ENCODE data around the gene JMJD6.

The JMJD6 gene

DNA sequence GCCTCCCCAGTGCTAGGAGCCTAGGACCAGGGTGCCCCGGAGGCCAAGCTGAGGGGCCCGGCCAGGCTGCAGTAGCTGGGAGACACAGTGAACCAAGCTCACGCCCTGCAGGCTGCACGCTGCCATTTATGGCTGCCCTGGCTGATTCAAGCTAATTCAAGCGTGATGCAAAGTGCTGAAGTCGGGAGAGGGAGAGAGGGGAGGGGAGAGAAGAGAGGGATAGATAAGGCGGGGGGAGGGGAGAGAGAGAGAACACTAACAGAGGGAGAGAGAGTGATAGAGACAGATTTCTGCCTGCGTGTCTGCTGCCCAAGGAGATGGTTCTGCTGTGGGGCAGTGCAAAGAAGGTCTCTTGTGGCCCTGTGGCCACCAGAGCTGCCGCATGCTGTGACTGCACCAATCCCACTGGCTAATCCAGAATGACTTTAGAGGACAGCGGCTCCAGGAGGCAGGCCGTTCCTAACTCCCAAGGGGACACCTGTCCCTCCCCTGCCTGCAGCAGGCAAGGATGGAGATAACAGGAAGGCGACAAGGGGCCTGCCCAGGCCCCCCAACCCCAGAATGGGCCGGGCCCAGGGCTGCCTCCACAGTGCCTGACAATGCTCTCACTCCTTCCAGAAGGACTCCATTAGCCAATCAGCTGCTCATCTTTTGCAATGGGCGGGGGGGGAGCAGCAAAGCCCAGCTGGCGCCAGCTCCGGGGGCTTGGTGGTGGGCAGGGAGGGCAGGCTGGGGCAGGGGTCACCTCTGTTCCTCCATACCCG lies 28.5 kb downstream of the JMJD6 start:
- DNase-seq (ENCODE audit: low read depth), result no peak

DNA sequence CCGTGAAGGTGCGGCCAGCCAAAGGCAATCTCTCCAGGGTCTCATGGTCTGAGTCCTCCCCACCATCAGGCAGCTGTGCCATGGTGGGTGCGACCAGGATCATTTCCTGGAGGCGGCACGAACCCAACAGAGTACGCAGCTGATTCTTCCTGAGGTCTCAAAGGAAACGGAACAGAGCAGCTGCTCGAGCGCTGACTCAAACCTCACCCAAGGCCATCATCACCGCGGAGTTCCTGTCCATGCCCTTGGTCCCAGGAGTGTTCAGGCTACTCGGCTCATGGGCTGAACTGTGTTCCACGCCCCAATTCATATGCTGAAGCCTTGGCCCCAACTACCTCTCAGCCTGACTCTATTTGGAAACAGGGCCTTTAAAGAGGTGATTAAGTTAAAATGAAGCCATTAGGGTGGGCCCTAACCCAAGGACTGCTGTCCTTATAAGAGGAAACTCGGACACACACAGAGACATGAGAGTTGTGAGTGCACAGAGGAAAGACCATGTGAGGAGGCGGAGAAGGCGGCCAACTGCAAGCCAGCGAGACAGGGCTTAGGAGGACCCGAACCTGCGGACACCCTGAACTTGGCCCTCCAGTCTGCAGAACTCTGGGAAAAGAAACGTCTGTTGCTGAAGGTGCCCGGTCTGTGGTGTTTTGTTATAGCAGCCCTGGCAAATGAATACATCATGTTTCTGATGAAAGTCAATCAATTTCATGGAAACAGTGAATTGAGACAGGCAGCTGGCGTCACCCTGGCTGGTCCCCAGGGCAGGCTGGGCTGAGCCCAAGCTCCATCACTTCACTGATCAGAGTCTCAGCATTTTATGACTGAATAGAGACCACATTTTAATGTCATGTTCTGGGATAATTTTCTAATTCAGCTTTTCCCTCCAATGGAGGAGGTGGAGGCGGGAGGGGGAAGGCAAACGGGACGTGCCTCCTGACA lies 29.4 kb downstream of the JMJD6 start:
- DNase-seq (ENCODE audit: low read depth), result no peak

DNA sequence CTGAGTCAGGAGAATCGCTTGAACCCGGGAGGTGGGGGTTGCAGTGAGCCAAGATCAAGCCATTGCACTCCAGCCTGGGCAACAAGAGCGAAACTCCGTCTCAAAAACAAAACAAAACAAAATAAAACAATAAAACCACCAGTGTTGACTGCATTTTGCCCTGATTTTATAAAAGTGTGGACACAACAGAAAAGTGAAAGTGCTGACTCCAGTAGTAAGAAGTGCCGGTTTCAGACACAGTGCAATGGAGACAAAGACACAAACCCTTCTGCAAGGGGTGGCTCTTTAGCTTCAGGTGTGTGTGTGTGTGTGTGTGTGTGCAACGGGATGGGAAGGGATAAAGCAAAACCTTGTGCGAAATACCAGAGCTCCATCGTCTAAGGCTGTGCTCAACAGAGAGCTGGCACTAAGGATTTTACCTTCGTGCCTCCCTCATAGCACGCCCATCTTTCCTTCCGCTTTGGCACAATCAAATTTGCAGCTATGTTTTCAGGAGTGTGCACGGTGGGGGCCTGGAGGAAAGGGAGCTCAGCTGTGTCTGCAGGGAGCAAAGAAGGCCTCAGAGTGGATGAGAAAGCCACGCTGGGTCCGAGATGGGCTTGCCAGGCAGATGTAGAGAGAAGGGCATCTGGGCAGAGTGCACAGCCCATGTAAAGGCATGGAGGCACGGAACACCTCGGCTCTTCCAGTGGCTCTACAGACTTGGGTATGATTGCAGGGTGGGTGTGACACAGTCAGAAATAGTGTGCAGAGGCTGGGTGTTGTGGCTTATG lies 31.2 kb downstream of the JMJD6 start:
- DNase-seq (ENCODE audit: low read depth), result no peak

DNA sequence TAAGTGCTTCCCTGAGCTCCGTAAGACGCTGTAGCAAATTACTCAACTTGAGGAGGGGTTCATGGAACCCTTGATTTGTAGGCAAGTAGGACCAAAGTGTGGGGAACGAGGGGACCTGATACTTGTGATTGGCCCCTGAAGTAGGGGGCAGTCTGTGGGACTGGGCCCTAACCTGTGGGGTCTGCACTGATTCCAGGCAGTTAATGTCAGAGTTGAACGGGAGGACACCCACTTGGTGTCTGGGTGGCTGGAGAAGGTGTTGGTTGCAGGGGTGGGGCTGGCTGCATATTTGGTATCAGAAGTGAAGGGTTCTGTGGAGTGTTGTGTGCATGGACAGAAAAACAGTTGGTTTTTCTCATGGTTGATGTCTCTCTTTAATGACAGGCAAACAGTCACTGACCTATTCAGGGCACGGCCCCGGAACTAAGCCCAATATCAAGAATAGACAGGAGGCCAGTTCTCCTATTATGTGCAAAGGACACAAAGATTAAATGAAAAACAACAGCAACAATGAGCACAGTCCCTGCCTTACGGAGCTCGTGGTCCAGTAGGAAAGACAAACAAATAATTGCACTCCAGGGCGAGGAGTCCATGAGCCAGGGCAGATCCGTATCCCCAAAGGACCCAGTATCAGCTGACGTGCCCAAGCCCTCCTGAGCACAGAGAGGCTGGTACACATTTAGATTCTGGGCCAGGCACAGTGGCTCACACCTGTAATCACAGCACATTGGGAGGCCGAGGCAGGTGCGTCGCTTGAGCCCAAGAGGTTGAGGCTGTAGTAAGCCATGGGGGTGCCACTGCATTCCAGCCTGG lies 34.8 kb downstream of the JMJD6 start:
- no peak for DNase-seq (ENCODE audit: low read depth)

DNA sequence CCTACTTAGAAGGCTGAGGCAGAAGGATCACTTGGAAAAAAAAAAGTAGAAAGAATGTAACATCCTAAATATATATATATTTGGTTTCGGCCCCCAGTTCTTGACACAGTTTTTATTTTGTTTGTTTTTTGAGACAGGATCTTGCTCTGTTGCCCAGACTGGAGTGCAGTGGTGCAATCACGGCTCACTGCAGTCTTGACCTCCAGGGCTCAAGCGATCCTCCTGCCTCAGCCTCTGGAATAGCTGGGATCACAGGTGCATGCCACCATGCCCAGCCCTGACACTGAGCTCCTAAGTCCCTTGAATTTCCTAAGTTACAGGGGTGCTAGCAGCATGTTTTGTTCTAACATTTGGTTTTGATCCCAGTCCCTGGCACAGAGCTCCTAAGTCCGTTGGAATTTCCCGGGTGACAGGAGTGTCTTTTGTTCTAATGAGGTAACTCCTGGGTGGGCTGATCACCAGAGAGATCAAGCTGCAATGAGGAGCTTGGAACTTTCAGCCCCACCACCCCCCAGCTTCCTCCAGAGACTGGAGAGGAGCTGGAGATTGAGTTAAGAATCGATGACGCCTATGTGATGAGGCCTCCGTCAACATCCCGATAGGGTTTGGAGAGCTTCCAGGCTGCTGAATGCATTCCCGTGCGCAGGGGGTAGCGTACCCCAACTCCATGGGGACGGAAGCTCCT lies 35.7 kb downstream of the JMJD6 start:
- DNase-seq (ENCODE audit: low read depth), result no peak

DNA sequence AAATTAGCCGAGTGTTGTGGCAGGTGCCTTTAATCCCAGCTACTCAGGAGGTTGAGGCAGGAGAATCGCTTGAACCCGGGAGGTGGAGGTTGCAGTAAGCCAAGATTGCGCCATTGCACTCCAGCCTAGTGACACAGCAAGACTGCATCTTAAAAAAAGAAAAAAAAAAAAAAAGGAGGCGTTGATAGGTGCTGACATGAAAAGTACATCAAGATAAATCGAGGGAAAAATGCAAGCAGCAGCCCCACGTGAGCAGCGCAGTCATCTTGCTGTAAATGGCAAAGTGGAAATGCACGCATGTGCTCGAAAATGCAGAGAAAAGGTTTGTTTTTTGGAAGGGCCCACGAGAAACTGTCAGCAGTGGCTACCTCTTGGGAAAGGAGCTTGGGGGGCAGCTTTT lies 36.5 kb downstream of the JMJD6 start:
- no peak for DNase-seq (ENCODE audit: low read depth)

DNA sequence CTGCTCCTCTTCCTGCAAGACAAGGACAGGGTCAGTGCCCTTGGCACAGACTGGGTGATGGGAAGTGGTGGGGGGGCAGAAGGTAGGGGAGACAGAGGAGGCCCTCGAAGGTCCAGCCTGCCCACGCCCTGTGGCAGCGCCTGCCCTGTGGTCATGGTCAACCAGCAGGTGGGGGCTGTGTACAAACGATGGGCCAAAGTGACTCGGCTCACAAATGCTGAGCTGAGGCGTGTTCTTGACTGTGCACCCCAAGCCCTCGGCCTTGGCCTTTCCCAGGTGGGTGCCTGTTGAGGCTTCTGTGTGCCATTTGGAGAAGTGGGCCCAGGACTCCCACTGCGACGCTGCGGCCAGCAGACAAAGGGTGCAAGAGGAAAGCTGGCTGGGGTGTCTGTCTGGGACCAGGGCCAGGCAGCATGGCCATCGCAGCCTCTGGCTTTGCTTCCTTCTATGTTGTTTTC lies 38.2 kb downstream of the JMJD6 start:
- no peak for DNase-seq (ENCODE audit: low read depth)

DNA sequence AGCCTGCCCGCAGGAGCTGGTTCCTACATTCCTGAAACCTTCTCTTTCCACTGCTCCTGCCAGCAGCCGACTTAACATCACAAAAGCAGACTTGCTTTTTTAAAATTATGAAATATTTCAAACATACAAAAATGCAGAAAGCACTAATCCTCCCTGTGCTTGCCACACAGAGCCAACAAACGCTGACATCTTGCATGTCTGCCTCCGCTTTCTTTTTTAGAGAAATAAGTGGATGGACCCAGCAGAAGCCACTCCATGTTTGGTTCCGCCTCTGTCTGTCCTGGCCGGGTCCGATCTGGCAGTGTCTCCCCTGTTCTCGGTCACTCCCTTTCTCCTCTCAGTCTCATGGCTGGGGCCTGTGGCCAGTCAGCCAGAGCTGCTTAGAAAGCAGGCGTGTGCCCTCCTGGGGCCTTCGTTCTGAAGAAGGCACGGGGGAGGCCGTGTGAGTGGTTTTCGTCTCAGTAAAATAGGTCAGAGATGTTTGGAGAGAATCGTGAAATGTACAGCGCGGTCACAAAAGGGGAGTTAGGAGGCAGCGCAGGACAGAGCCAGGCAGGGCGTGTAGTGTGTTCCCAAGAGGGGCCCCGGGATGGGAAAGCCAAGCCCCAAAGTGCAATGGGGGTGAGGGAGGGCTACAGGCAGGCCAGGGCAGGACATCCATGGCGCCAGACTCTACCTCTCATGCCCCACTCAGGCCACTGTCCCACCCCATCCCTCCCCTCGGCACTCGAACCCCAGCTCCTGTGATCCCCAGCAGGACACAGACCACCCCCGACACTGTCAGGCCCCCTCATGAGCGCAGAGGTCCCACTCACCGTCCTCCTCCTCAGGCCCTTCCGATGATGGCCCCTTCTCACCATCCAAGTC lies 38.9 kb downstream of the JMJD6 start:
- no peak for DNase-seq (ENCODE audit: low read depth)

DNA sequence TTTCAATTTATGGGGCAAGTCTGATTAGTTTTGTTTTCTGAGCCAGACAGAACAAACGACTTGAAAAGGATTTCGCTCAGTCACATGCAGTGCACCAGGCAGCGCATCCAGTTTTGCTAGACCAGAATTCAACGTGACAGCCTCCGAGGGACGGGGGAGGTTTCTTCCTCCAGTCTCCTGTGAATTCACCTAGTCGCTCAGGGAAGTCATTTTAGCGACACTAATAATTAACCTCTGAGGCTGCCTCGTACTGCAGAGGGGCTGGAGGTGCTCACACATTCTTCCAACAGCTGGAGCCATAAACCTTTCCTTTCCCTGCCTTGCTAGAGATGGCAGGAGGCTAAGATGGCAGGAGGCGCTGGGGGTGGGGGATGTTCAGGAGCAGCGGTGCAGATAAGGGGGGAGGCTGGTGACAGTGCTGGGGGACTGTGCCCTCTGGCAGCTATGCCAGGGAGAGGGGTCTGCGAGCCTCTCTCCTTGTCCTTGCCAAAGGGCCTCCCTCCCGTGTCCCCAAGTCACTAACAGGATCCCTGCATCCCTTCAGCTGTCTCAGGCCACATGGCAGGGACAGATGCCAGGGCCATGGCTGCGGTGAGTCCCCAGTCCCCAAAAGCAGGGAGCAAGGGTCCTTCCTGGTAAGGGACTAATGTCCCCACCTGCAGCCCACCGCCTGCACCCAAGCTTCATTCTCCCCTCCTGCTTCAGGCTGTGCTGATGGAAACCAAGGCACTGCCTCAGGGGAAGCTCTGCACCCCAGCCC lies 39.7 kb downstream of the JMJD6 start:
- DNase-seq (ENCODE audit: low read depth), result no peak

DNA sequence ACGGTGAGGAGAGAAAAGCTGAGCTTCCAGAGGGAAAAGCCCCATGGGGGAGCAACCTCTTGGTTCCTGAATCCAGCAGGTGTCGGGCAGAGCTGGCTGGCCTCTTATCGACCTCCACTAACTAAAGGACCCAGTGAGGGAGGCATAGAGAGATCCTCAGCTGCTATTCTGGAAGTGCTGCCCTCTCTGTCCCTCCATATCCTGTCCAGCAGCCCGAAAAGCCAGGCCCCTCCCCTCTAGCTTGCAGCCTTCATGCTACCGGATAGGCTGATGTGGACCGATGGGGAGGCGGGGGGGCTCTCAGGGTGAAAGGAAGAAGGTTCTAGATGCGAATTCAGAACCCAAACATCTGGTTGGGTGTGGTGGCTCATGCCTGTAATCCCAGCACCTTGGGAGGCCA lies 40.6 kb downstream of the JMJD6 start:
- no peak for DNase-seq (ENCODE audit: low read depth)

DNA sequence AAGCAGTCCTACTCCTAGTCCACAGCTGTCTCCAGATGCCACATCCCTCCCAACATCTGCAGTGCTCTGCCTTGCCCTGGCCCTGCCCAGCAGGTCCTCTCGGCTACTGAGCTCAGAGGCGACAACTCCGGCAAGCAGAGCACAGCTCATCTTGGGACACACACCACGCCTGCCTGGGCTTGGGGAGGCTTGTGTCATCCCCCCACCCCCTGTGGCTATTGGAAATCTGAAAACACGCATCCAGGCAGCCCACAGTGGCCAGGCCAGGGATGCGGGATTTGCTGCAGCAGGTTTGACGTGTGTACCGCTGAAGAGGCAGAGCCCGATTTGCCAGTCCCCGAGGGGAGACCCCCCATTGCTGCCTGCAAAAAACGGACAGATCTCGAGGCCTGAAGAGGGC lies 41.0 kb downstream of the JMJD6 start:
- DNase-seq (ENCODE audit: low read depth), result no peak

DNA sequence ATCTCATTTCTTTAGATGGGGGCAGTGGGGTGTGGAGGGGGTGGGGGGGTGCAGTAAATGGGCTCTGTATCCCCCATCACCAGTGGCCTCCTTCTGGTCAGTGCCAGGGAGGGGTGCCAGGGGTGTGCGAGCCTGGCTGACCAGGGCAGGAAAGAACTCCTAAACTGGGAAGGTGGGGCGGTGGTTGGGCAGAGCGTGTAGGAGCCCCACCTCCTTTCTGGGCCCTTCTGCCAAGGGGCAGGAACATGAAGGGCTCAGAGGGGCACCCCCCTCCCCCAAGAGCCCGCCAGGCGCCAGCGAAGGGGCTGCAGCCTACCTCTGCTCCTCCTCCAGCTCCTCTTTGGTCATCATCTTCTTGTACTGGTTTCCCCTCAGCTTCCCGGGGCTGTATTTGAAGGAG lies 41.6 kb downstream of the JMJD6 start:
- DNase-seq (ENCODE audit: low read depth), result no peak

DNA sequence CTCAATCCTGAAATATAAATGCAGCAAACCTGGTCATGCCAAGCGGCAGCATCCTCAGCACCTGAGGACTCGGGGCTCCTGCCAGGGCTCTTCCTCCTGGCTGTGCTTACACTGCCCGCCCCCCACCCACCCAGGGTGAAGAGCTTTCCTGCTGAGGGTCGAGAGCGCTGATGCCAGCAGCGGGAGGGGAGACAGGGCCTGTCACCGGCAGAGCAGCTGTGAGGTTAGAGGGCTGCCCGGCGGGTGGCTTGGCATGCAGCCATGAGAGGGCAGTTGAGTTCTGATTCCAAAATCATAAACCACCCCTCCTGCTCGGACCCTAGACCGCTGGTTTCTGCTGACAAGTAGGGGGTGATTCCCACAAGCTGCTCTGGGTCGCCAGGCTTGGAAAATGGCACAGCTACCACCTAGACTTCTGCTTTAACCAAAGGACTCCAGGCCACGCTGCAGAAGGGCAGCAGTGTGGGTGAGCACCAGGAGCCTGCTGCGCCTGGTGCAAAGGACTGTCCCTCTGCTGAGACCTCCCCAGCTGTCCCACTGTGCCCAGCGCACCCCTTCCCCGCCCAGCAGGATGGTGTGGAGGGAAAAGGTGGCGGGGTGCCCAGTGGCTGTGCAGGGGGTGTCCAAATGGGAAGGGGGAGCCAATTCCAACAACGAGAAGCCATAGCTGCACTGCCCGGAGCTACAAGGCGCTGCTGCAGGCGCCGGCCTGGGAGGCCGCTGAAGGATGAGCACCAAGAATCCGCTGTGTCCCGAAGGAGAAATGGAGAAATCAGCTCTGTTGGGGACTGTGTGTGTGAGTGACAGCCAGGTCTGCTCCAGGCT lies 42.3 kb downstream of the JMJD6 start:
- DNase-seq (ENCODE audit: low read depth), result no peak

DNA sequence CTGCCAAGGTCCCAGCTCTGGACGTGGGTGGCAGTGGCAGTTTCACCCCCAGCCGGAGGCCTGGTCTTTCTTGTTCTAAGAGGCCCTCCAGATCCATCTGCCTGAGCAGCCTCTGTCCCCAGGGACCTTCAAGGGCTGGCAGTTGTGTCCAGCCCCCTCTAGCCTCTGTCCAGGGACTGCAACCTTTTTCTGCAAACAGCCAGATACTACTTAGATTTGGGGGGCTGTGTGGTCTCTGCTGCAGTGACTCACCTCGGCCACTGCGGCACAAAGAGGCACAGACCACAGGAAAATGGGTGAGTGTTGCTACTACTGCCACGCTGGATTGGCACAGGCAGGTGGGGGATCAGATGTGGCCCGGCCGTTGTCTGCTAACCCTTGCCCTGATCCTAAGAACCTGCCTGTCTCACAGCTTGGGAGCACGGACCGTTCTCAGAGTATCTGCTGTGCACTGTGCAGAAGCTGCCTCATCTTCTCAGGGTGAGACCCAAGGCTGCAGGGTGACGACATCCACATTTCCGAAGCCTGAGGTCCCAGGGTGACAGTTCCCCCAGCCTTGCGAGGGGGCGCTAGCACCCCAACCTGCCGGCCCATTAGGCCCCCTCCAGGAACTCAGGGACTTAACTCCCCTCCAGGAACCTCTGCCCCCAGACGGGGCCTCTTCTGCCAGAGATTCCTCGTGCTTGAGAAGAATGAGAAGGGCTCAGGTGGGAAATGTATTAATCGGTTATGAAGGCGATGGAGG lies 43.2 kb downstream of the JMJD6 start:
- DNase-seq (ENCODE audit: low read depth), result no peak

DNA sequence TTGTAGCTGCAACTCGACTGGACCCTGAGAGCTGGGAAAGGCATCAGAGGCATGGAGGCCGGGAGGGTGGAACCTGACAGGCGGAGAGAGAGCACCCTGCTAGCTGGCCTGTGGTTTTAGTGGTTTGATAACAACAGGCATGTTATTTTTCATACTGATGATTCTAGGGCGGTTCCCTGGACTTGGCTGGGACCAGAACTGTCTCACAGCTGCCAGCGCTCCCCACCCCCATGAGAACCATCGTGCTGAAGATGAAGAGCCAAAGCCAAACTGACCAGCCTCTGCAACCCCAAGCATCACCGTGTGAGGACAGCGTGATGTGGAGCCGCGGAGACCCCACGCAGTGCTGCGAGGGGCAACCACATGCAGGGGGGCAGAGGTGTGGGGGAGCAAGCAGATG lies 44.1 kb downstream of the JMJD6 start:
- DNase-seq (ENCODE audit: low read depth), result no peak

DNA sequence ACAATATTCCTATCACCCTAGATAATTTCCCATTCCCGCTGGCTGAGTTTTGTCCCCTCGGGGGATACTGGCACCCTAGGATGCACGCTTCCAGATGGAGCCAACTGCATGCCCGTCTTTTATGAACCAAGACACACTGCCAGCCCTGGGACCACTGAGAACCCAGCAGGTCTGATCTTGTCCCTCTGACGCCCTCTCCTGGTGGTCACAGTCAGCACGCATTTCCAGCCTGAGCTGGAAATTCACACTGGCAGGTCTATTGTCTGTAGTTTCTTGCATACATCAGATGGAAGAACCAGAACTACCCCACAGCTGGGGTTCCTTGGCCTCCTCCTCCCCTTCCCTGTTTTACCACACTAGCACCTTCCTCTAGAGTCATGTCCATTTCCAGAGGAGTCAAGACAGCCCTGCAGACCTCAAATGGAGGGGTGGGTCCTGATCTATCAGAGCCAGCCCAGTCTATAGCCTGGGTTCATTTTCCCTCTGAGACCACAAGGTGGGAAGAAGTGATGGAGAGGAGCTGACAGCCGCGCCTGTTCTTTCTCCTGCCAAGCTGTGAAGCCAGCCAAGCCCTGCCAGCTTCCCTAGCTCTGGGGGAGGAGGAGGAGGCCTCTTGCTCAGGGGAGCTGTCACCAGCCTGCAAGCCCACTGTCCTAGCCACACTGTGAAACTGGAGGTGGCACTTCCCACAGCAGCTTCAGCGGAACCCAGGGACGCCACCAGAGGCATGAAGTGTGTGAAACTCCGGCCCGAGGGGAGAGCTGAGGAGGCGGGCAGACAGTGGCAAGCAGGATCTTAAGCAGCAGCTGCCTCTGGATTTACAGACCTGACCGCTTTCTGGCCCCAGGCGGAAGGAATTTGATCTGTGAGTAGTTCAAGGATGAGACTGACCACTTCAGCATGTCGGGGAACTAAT lies 44.9 kb downstream of the JMJD6 start:
- DNase-seq (ENCODE audit: low read depth), result peak; percentile 38

DNA sequence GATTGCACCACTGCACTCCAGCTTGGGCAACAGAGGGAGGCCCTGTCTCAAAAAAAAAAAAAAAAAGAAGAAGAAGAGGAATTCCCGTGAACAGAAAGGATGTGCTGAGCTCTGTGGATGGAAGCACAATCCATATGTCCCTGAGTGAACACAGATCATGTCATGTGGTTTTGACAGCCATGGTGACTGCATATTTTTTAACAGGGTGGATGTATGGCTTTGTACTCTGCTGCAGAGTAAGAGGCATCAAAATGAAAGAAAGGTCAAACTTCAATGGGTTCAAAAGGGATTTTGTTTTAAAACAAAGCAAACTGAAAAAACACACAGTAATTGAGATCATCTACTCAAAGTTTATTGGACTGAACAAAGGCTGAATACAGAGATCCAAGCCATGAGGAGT lies 47.2 kb downstream of the JMJD6 start:
- DNase-seq (ENCODE audit: low read depth), result no peak

Data from activated T-cell treated with anti-CD3 and anti-CD28 coated beads for 24 hours (primary cell).